Endodermal cell (in vitro differentiated cells): ENCODE measurements around the gene PSG5. TPM values are rescaled to one million over a fixed set of nuclear protein-coding genes. Genes with fewer than 3 reads are reported as not detected.
"Not testable (repeated sequence)": the region's sequence is repeated elsewhere in the genome, so short reads cannot be mapped to it uniquely, and the experiment has no call there.

Experiments
- DNase-seq: peaks from one replicate; pipeline ENCODE4 v3.0.0-alpha.2; 2017
- H3K27ac ChIP-seq: 2 replicates; pipeline ENCODE4 v1.5.1; 2013; ENCODE audit warnings: mild to moderate bottlenecking, low read depth, low read length, moderate library complexity
- H3K27me3 ChIP-seq: 2 replicates; pipeline ENCODE4 v1.6.1; 2013; ENCODE audit warnings: mild to moderate bottlenecking, low read length, moderate library complexity; ENCODE audit not compliant: insufficient read depth, control insufficient read depth, poor library complexity, severe bottlenecking
- H3K36me3 ChIP-seq: 2 replicates; pipeline ENCODE4 v1.7.0; 2013; ENCODE audit warnings: mild to moderate bottlenecking, low read length, moderate library complexity; ENCODE audit not compliant: control insufficient read depth, insufficient read depth
- H3K4me1 ChIP-seq: one replicate; pipeline ENCODE4 v1.7.0; 2013; ENCODE audit warnings: low read length; ENCODE audit not compliant: control insufficient read depth, insufficient read depth
- H3K4me3 ChIP-seq: 2 replicates; pipeline ENCODE4 v1.5.1; 2013; ENCODE audit warnings: mild to moderate bottlenecking, low read length, moderate library complexity
- H3K9ac ChIP-seq: 2 replicates; pipeline ENCODE4 v1.6.1; 2013; ENCODE audit warnings: mild to moderate bottlenecking, low read length, moderate library complexity; ENCODE audit not compliant: poor library complexity, severe bottlenecking; ENCODE audit errors: extremely low read depth
- H3K9me3 ChIP-seq: 2 replicates; pipeline ENCODE4 v1.6.1; 2013; ENCODE audit warnings: mild to moderate bottlenecking, low read length, moderate library complexity; ENCODE audit not compliant: control insufficient read depth
- H3K27ac Mint-ChIP-seq: 2 replicates; pipeline ENCODE4 v1.8.0; 2020; ENCODE audit warnings: mixed read lengths
- H3K27me3 Mint-ChIP-seq: 2 replicates; pipeline ENCODE4 v1.8.0; 2021; ENCODE audit warnings: mild to moderate bottlenecking, mixed read lengths; ENCODE audit not compliant: insufficient read depth
- H3K36me3 Mint-ChIP-seq: 2 replicates; pipeline ENCODE4 v1.8.0; 2020; ENCODE audit warnings: low read depth, mixed read lengths
- H3K4me1 Mint-ChIP-seq: 2 replicates; pipeline ENCODE4 v1.8.0; 2020; ENCODE audit warnings: mixed read lengths
- H3K4me3 Mint-ChIP-seq: 2 replicates; pipeline ENCODE4 v1.8.0; 2020; ENCODE audit warnings: mild to moderate bottlenecking, moderate library complexity, mixed read lengths
- H3K9me3 Mint-ChIP-seq: 2 replicates; pipeline ENCODE4 v1.8.0; 2020; ENCODE audit warnings: mild to moderate bottlenecking, mixed read lengths
- CTCF ChIP-seq: fragments of 200-600 bp; sonication (generic); conservative IDR thresholded peaks from 2 replicates; pipeline ENCODE4 v1.5.0; 2021; ENCODE audit warnings: antibody characterized with exemption, mild to moderate bottlenecking
- whole genome bisulfite sequencing, 2 experiments: methylation state at CpG; one replicate each; pipeline versions ENCODE4 v1.1.5 to v1.1.7; 2013; ENCODE audit warnings: missing lambda C conversion rate in 2 of 2, mixed read lengths in 1 of 2; ENCODE audit not compliant: insufficient coverage in 1 of 2, insufficient read length in 1 of 2; 5-methylcytosine and 5-hydroxymethylcytosine counted together
- total RNA-seq, 2 donors: library from RNA; stranded (reverse); fragmentation: NEBNext Ultra II Directional in 1 of 2; extraction: Animal tissue kit (Norgen Biotek cat#: 25700) in 1 of 2; gene quantifications; 2 replicates in 1 of 2; 3 replicates in 1 of 2; pipeline ENCODE4 v1.2.1, GENCODE V29; 2021

Gene PSG5
- total RNA-seq, 2 donors from 2014 or later, result not detected

GRCh38 chr19:43207991-43208390 lies 21.7 kb upstream of the PSG5 start:
- H3K27me3 ChIP-seq, result no peaks in the 10 kb centered on the region
- no peaks in the 10 kb centered on the region for H3K4me1 Mint-ChIP-seq
- H3K9me3 Mint-ChIP-seq, result peaks cover 62% of the 10 kb centered on the region
- no peaks in the 10 kb centered on the region for H3K4me1 ChIP-seq
- no peaks in the 10 kb centered on the region for H3K36me3 Mint-ChIP-seq
- H3K27ac ChIP-seq, result no peak overlapping the region
- H3K36me3 ChIP-seq, result no peaks in the 10 kb centered on the region
- no peak overlapping the region for H3K4me3 Mint-ChIP-seq
- no peak for DNase-seq
- H3K9me3 ChIP-seq, result no peaks in the 10 kb centered on the region
- H3K27me3 Mint-ChIP-seq, result no peaks in the 10 kb centered on the region
- 53 to 65% methylated on average over 3 to 4 of the region's 4 CpGs for WGBS, 2 experiments
- H3K27ac Mint-ChIP-seq, result no peak overlapping the region
- no peak overlapping the region for H3K9ac ChIP-seq
- TF ChIP-seq CTCF, result no peak
- H3K4me3 ChIP-seq, result no peak overlapping the region

- H3K27ac ChIP-seq, H3K36me3 ChIP-seq, H3K27me3 ChIP-seq, H3K4me1 ChIP-seq, H3K9me3 ChIP-seq, H3K4me1 Mint-ChIP-seq, H3K4me3 Mint-ChIP-seq, H3K36me3 Mint-ChIP-seq, H3K27ac Mint-ChIP-seq, H3K9ac ChIP-seq, H3K27me3 Mint-ChIP-seq, H3K4me3 ChIP-seq: not testable (repeated sequence)
- peak; percentile 59 for DNase-seq
- peak; percentile 37 for TF ChIP-seq CTCF
- WGBS, 2 experiments, result 53% methylated on average over 8 of the region's 8 CpGs; no CpG with 5 or more reads in 1 of the 2 experiments
- peaks cover 62% of the 10 kb centered on the region for H3K9me3 Mint-ChIP-seq
Measured at GRCh38 chr19:43207174-43207573, 20.8 kb upstream of the PSG5 start.

GRCh38 chr19:43205471-43206105 lies 19.3 kb upstream of the PSG5 start, which contains the start of gene PSG4:
PSG4 (minus strand) TSS chr19:43205638; CDS start chr19:43205536, 102 bp downstream.
- not testable (repeated sequence) for H3K9ac ChIP-seq, H3K27ac ChIP-seq, H3K27me3 Mint-ChIP-seq, H3K4me1 ChIP-seq, H3K27ac Mint-ChIP-seq, DNase-seq, H3K36me3 ChIP-seq, H3K27me3 ChIP-seq, H3K9me3 ChIP-seq, H3K36me3 Mint-ChIP-seq, H3K4me3 ChIP-seq, H3K4me1 Mint-ChIP-seq, H3K4me3 Mint-ChIP-seq
- WGBS, 2 experiments, result 82 to 94% methylated on average over 3 to 8 of the region's 9 CpGs
- peaks cover 69% of the 10 kb centered on the region for H3K9me3 Mint-ChIP-seq

- H3K9ac ChIP-seq, H3K4me3 ChIP-seq, H3K36me3 Mint-ChIP-seq, DNase-seq, H3K27me3 Mint-ChIP-seq, H3K36me3 ChIP-seq, H3K27me3 ChIP-seq, H3K27ac Mint-ChIP-seq, H3K4me1 ChIP-seq, H3K4me3 Mint-ChIP-seq, H3K9me3 ChIP-seq, H3K27ac ChIP-seq, H3K4me1 Mint-ChIP-seq: not testable (repeated sequence)
- WGBS, 2 experiments, result 83 to 85% methylated on average over 1 to 7 of the region's 7 CpGs
- H3K9me3 Mint-ChIP-seq, result peaks cover 75% of the 10 kb centered on the region
Measured at GRCh38 chr19:43203611-43204010, 17.3 kb upstream of the PSG5 start.

GRCh38 chr19:43201891-43202290 lies 15.6 kb upstream of the PSG5 start:
- not testable (repeated sequence) for DNase-seq, H3K4me3 Mint-ChIP-seq, H3K27ac ChIP-seq, H3K36me3 ChIP-seq, H3K4me3 ChIP-seq, H3K4me1 ChIP-seq, H3K36me3 Mint-ChIP-seq, H3K9me3 ChIP-seq, H3K4me1 Mint-ChIP-seq, H3K27ac Mint-ChIP-seq, H3K27me3 Mint-ChIP-seq, H3K9ac ChIP-seq, H3K27me3 ChIP-seq
- peaks cover 68% of the 10 kb centered on the region for H3K9me3 Mint-ChIP-seq
- WGBS, 2 experiments, result 81% methylated on average over 2 of the region's 2 CpGs; no CpG with 5 or more reads in 1 of the 2 experiments

GRCh38 chr19:43201337-43201801 lies 15.0 kb upstream of the PSG5 start:
- not testable (repeated sequence) for H3K9me3 ChIP-seq, H3K9ac ChIP-seq

More at GRCh38 chr19:43201337-43201801, 15.0 kb upstream of the PSG5 start:
- not testable (repeated sequence) for DNase-seq, H3K4me1 Mint-ChIP-seq, H3K27me3 ChIP-seq, H3K27ac Mint-ChIP-seq, H3K4me1 ChIP-seq, H3K36me3 Mint-ChIP-seq, H3K4me3 ChIP-seq, H3K27ac ChIP-seq, H3K27me3 Mint-ChIP-seq, H3K4me3 Mint-ChIP-seq, H3K36me3 ChIP-seq
- 65 to 80% methylated on average over 4 to 7 of the region's 7 CpGs for WGBS, 2 experiments
- peaks cover 70% of the 10 kb centered on the region for H3K9me3 Mint-ChIP-seq
